Heart left ventricle (tissue), 16 donors: Measurements from ENCODE around the gene COG4. TPM values are rescaled to one million over a fixed set of nuclear protein-coding genes. Genes with fewer than 3 reads are reported as not detected.

Experiments
- ATAC-seq, 4 donors: fragments of 200-7000 bp; cut with Tn5 transposase; one replicate each; pipeline ENCODE4 v1.9.1; 2020 to 2022; ENCODE audit warnings: moderate library complexity in 4 of 4, mild to moderate bottlenecking in 3 of 4, moderate number of reproducible peaks in 1 of 4
- DNase-seq, 5 donors: peaks; one replicate each; pipeline ENCODE4 v3.0.0-alpha.2; 2020
- H3K27ac ChIP-seq, 12 donors: fragments of 200-600 bp; sonication (generic) in 4 of 12; one replicate each; pipeline versions ENCODE4 v1.5.0 to v1.8.0; 2016 to 2022; ENCODE audit warnings: mild to moderate bottlenecking in 2 of 12
- H3K27me3 ChIP-seq, 9 donors: fragments of 200-600 bp; sonication (generic) in 2 of 9; one replicate each; pipeline versions ENCODE4 v1.5.1 to v1.8.0; 2016 to 2022; ENCODE audit warnings: mild to moderate bottlenecking in 3 of 9
- H3K36me3 ChIP-seq, 9 donors: fragments of 200-600 bp; sonication (generic) in 2 of 9; one replicate each; pipeline versions ENCODE4 v1.5.0 to v1.8.0; 2018 to 2022; ENCODE audit warnings: mild to moderate bottlenecking in 2 of 9
- H3K4me1 ChIP-seq, 12 donors: fragments of 200-600 bp; sonication (generic) in 4 of 12; one replicate each; pipeline versions ENCODE4 v1.5.0 to v1.8.0; 2016 to 2022; ENCODE audit warnings: mild to moderate bottlenecking in 3 of 12
- H3K4me3 ChIP-seq, 12 donors: fragments of 200-600 bp; sonication (generic) in 4 of 12; one replicate each; pipeline versions ENCODE4 v1.5.0 to v1.8.0; 2017 to 2022; ENCODE audit warnings: mild to moderate bottlenecking in 9 of 12, moderate library complexity in 4 of 12
- H3K9me3 ChIP-seq, 12 donors: fragments of 200-600 bp; sonication (generic) in 4 of 12; one replicate each; pipeline versions ENCODE4 v1.5.0 to v1.8.0; 2016 to 2022; ENCODE audit warnings: mild to moderate bottlenecking in 1 of 12
- CTCF ChIP-seq, 12 donors: fragments of 200-600 bp; sonication (generic) in 4 of 12; IDR thresholded peaks; one replicate each; pipeline versions ENCODE4 v1.5.0 to v1.8.0; 2018 to 2022; ENCODE audit warnings: antibody characterized with exemption in 12 of 12, mild to moderate bottlenecking in 5 of 12
- POLR2A ChIP-seq, 2 donors: fragments of 450-650 bp; IDR thresholded peaks; one replicate each; pipeline ENCODE4 v1.6.1; 2017; ENCODE audit warnings: antibody characterized with exemption in 2 of 2, mild to moderate bottlenecking in 2 of 2, moderate library complexity in 2 of 2
- WGBS, 4 donors: extraction: QIAGEN DNeasy Blood & Tissue Kit in 2 of 4; methylation state at CpG; one replicate each; pipeline versions ENCODE4 v1.1.5 to v1.1.7; 2013 to 2018; 5-methylcytosine and 5-hydroxymethylcytosine counted together
- intact Hi-C, 10 donors: fragments of 100-400 bp; cut with DNase I; formaldehyde crosslinking; loops; one replicate each; pipeline versions ENCODE4 v1.11.1 to v1.14.2; 2022
- polyA plus RNA-seq, 2 donors: library from polyadenylated mRNA; stranded (reverse); fragments of 200-250 nt; gene quantifications; one replicate each; pipeline ENCODE4 v1.2.3, GENCODE V29; 2013
- total RNA-seq, 9 donors: library from RNA; depleted of rRNA in 2 of 9; stranded (reverse); fragments of >200 nt in 2 of 9; fragmentation: NEBNext Ultra II Directional in 3 of 9; extraction: Animal tissue kit (Norgen Biotek cat#: 25700) in 3 of 9; gene quantifications; one replicate each; pipeline versions ENCODE4 v1.1.0 to v1.2.4, GENCODE V29; 2016 to 2023
- donor health status: ischemic (EF 13 %, LVEDD 7.1; RV severe dilation, severe dysfunction).
- donor health status: healthy with polysubstance abuse.
- donor health status: DM: no; HTN: yes; CAD: no.
- donor health status: DM: no; HTN: no; CAD: no.
- donor health status: ischemic (EF 25% LVEDD 6.9; RV normal size, moderate dysfunction).
- donor health status: ischemic (EF 25% LVEDD 5.7; RV mildly dilated, moderate dysfunction).
- donor health status: healthy.
- donor health status: DM: yes; HTN: yes; CAD: no.
- donor health status: ischemic (EF 35%, LVEDD 5.7; RV mildly dilated, moderate dysfunction).
- donor health status: nonischemic (EF 11% LVEDD 7.7; RV severe dilation, severe dysfunction).
- donor health status: DM: yes; HTN: yes; CAD: no.
- donor health status: PGD.
- donor health status: ischemic (EF 29% LVEDD 5.4; RV normal size, mild dysfunction).
- donor health status: nonischemic (EF 23%, LVEDD 6.1; RV moderate dilation, normal function).

Gene COG4
- total and polyA plus RNA-seq, 11 donors: 30.7 to 45.7 (median 39.8) TPM

GRCh38 chr16:70430667-70431536 lies 92.5 kb downstream of the COG4 start:
- peak in 2 of 5 donors; percentile 41 to 50 for DNase-seq
- Histone ChIP-seq H3K9me3 (no peaks in the 10 kb centered on the region), H3K27me3 (no peaks in the 10 kb centered on the region), H3K36me3 (peaks cover 0 to 7% (median 0%) of the 10 kb centered on the region in 9 donors), H3K4me3 (peak overlapping the region in 1 of 12 donors; percentile 1), H3K27ac (peak overlapping the region; percentile 40 to 97 (median 74)), H3K4me1 (peaks cover 39 to 94% (median 80%) of the 10 kb centered on the region in 12 donors)
- intact Hi-C loops: loop anchor here in 2 of 10 donors (5.0 kb wide), 1 partner anchor 49 kb away; no protein-coding TSS in a partner anchor
- TF ChIP-seq CTCF (IDR thresholded peaks at IDR 0.05): no peak
- TF ChIP-seq POLR2A (IDR thresholded peaks at IDR 0.05): no peak
- no peak for ATAC-seq
- WGBS, 4 donors: 48 to 62% (median 62%) methylated on average over 11 of the region's 11 CpGs

Other genes starting within 250 kb of the COG4 start
- 10 to 100 TPM; 53.1 to 96.2 (median 63.2) TPM for gene AARS1, start 234.0 kb downstream of the COG4 start, total RNA-seq
- 10 to 100 TPM; 23.9 to 82.0 TPM for gene AARS1, start 234.0 kb downstream of the COG4 start, polyA plus RNA-seq
- 10 to 100 TPM; 16.9 to 34.2 (median 20.9) TPM for gene DDX19B, start 224.4 kb downstream of the COG4 start, total RNA-seq
- gene DDX19B, start 224.4 kb downstream of the COG4 start, polyA plus RNA-seq: 10 to 100 TPM; 13.0 to 18.1 TPM
- gene DDX19A, start 176.7 kb downstream of the COG4 start, total RNA-seq: 10 to 100 TPM; 19.9 to 32.0 (median 25.8) TPM
- 10 to 100 TPM; 13.7 to 30.2 TPM for gene DDX19A, start 176.7 kb downstream of the COG4 start, polyA plus RNA-seq
- 10 to 100 TPM; 16.7 to 44.6 (median 20.1) TPM for gene ST3GAL2, start 84.5 kb downstream of the COG4 start, total RNA-seq
- 10 to 100 TPM in 1 of 2 donors, 1 to 10 TPM in 1; 8.4 to 23.7 TPM for gene ST3GAL2, start 84.5 kb downstream of the COG4 start, polyA plus RNA-seq
- gene FCSK, start 69.0 kb downstream of the COG4 start, total RNA-seq: 10 to 100 TPM in 3 of 9 donors, 1 to 10 TPM in 6; 6.5 to 17.3 (median 8.2) TPM
- gene FCSK, start 69.0 kb downstream of the COG4 start, polyA plus RNA-seq: 1 to 10 TPM; 5.9 to 8.4 TPM
- 100 to 1,000 TPM in 8 of 9 donors, 10 to 100 TPM in 1; 83.9 to 198 (median 158) TPM for gene SF3B3, start 262 bp upstream of the COG4 start, total RNA-seq
- 10 to 100 TPM; 50.3 to 69.7 TPM for gene SF3B3, start 262 bp upstream of the COG4 start, polyA plus RNA-seq
- gene IL34, start 123.0 kb upstream of the COG4 start, total RNA-seq: 1 to 10 TPM in 8 of 9 donors, under 1 TPM in 1; 0.49 to 6.5 (median 2.7) TPM
- gene IL34, start 123.0 kb upstream of the COG4 start, polyA plus RNA-seq: 1 to 10 TPM in 1 of 2 donors, under 1 TPM in 1; 0.82 to 2.3 TPM
- gene MTSS2, start 162.5 kb upstream of the COG4 start, total RNA-seq: 10 to 100 TPM; 51.9 to 90.9 (median 72.2) TPM
- 10 to 100 TPM; 58.8 to 97.1 TPM for gene MTSS2, start 162.5 kb upstream of the COG4 start, polyA plus RNA-seq